DND-41 (cell line): ENCODE measurements around the gene IQCE.

Experiments used
- CTCF ChIP-seq: IDR thresholded peaks from 2 replicates; pipeline ENCODE4 v1.5.1; 2012; ENCODE audit warnings: borderline replicate concordance, low read length, moderate library complexity, mild to moderate bottlenecking; ENCODE audit not compliant: poor library complexity, severe bottlenecking; ENCODE audit errors: extremely low read depth
- EZH2 ChIP-seq: IDR thresholded peaks from 3 replicates; pipeline ENCODE4 v1.6.1; 2012; ENCODE audit warnings: borderline replicate concordance, low read depth, mild to moderate bottlenecking, moderate library complexity, low read length, inconsistent platforms; ENCODE audit not compliant: severe bottlenecking

- TF ChIP-seq CTCF (no peak), EZH2 (no peak)
Observed at GRCh38 chr7:2607923-2608904, 49.4 kb downstream of the IQCE start.
